OCI-LY3 (cell line): ENCODE measurements around the gene MYLK.

ENCODE experiments used
- EZH2phosphoT487 ChIP-seq: fragments of 200-600 bp; shearing (Covaris generic); IDR thresholded peaks from 2 replicates; pipeline ENCODE4 v1.6.1; 2018; ENCODE audit warnings: antibody characterized with exemption, mixed run types, low read depth
- TF ChIP-seq, protein P1 (sequence below): fragments of 200-600, 300-600 bp; sonication (generic); IDR thresholded peaks from 2 replicates; pipeline ENCODE4 v1.5.1; 2014; ENCODE audit warnings: antibody characterized with exemption, low read length, low read depth

DNA sequence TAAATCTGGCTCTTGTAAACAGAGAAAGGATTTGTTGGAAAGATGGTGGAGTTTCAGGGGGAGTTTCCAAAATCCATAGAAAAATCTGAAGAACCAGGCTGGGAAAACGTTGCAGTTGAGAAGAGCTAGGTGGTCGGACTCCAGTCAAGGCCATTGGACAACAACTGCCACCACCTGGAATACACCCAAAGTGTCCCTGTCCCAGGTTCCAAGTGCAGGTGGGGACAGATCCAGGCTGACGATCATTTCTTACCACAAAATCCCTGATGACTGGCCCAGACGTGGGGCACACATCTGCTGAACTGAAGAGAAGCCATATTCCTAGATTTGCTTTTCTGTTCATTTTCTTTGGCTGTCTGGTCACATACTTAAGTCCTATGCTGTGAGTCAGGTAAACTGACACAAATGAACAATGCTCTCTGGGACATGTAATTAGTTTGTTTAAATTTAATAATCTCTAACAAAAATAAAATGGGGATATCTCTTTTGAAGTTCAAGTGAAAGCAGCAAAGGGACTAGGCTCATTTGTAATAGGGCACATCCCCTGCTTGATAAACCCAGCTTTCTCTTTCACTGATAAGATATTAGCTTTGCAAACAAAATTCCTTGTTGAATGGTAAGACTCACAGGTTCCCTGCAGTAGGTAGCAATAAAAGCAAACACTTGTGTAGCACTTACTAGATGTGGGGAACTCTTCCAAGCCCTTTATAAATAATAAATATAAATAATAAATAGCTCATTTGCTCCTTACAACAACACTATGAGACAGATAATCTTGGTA is 88.5 kb downstream of the MYLK start:
- TF ChIP-seq, protein P1, sequence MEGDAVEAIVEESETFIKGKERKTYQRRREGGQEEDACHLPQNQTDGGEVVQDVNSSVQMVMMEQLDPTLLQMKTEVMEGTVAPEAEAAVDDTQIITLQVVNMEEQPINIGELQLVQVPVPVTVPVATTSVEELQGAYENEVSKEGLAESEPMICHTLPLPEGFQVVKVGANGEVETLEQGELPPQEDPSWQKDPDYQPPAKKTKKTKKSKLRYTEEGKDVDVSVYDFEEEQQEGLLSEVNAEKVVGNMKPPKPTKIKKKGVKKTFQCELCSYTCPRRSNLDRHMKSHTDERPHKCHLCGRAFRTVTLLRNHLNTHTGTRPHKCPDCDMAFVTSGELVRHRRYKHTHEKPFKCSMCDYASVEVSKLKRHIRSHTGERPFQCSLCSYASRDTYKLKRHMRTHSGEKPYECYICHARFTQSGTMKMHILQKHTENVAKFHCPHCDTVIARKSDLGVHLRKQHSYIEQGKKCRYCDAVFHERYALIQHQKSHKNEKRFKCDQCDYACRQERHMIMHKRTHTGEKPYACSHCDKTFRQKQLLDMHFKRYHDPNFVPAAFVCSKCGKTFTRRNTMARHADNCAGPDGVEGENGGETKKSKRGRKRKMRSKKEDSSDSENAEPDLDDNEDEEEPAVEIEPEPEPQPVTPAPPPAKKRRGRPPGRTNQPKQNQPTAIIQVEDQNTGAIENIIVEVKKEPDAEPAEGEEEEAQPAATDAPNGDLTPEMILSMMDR, result no peak
- no peak for TF ChIP-seq EZH2phosphoT487
